ENCODE measurements around the gene ST8SIA1. TPM values are rescaled to one million over a fixed set of nuclear protein-coding genes. Genes with fewer than 3 reads are reported as not detected.

Gene ST8SIA1
- total and polyA plus RNA-seq, 2 of the 4 experiments (the other 2 are of a cell fraction), result not detected

DNA sequence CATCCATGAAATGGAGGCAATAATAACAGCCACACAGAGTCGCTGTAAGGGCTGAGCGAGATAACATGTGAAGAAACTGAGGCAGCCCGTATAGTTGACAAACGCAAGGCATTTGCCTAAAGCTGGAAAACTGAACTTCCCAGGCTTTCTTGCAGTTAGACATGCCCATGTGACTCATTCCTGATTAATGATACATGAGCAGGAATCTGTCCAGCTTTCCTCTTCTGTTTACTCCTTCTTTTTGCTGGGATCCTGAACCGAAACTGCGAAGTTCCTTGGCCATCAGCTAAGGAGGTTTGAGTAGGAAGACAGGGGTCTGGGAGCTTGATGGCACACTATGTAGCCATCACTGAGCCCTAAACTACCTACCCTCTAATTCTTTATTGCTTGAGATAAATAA is 52.2 kb downstream of the ST8SIA1 start:
- dilution Hi-C loops (cut with HindIII; ENCODE audit: low sequenced_read_pairs, unreplicated experiment) (no loop called here), in situ Hi-C loops (cut with MboI; ENCODE audit: low sequenced_read_pairs) (no loop called here), intact Hi-C loops (cut with micrococcal nuclease) (no loop called here)
- ChIA-PET POLR2A (ENCODE audit: unreplicated experiment) (no interaction called here), CTCF (interaction anchor here (0.9 kb wide), 1 partner anchor 401 kb away, joined by 5 read pairs; no protein-coding TSS in a partner anchor)
- H2AFZ ChIP-seq (replicated peaks; ENCODE audit: low read length, poor library complexity), result peak overlapping the region; percentile 76
- peak overlapping the region; percentile 57 for H4K5ac ChIP-seq (ENCODE audit: low read depth, low read length)
- peak overlapping the region; percentile 70 for H2BK5ac ChIP-seq (ENCODE audit: low read depth, low read length, poor library complexity, severe bottlenecking)
- DNase-seq (peak; percentile 86), ATAC-seq (ENCODE audit: low read depth) (peak; percentile 53)
- H2AK9ac ChIP-seq (replicated peaks; ENCODE audit: low read depth, low read length, poor library complexity), result no peak overlapping the region
- H3K4me3 ChIP-seq (ENCODE audit: insufficient read depth, low read depth, low read length), result no peak overlapping the region
- peak overlapping the region; percentile 83 for H2BK20ac ChIP-seq (ENCODE audit: low read depth, low read length)
- no peaks in the 10 kb centered on the region for H3K9me3 ChIP-seq (ENCODE audit: control insufficient read depth, insufficient read depth, low read length)
- H3K18ac ChIP-seq (ENCODE audit: low read depth, low read length), result peak overlapping the region; percentile 58
- H2AK5ac ChIP-seq (ENCODE audit: low read depth, low read length), result no peak overlapping the region
- H3K27me3 ChIP-seq (ENCODE audit: control insufficient read depth, insufficient read depth, low read length), result no peaks in the 10 kb centered on the region
- no peaks in the 10 kb centered on the region for H4K20me1 ChIP-seq (ENCODE audit: insufficient read depth, low read length)
- peak overlapping the region; percentile 73; the same call in 1 of the 2 replicates for H4K91ac ChIP-seq (ENCODE audit: insufficient read depth, low read depth, low read length)
- H2BK120ac ChIP-seq (ENCODE audit: low read depth, low read length), result peak overlapping the region; percentile 92
- H3K27ac ChIP-seq (ENCODE audit: insufficient read depth, low read length), result peak overlapping the region; percentile 67; the same call in 1 of the 2 replicates
- H3K4me1 ChIP-seq (ENCODE audit: control insufficient read depth, insufficient read depth, low read length), result peaks cover 9% of the 10 kb centered on the region
- H3K14ac ChIP-seq (replicated peaks; ENCODE audit: low read depth, low read length), result peak overlapping the region; percentile 30
- WGBS, 2 experiments (ENCODE audit: extremely low coverage in 2 of 2, insufficient read length in 1 of 2), result 100% methylated on average over 2 of the region's 6 CpGs; no CpG with 5 or more reads in 1 of the 2 experiments
- H3K56ac ChIP-seq (ENCODE audit: extremely low read depth, insufficient read depth, low read length), result no peak overlapping the region
- H3K4ac ChIP-seq (ENCODE audit: low read depth, low read length), result peak overlapping the region; percentile 62
- H3K4me2 ChIP-seq (ENCODE audit: low read depth, low read length), result peak overlapping the region; percentile 81
- H3K36me3 ChIP-seq (ENCODE audit: control insufficient read depth, insufficient read depth, low read length), result no peaks in the 10 kb centered on the region
- H3K23ac ChIP-seq (ENCODE audit: low read depth, low read length), result no peak overlapping the region
- H3K79me1 ChIP-seq (ENCODE audit: low read depth in 1 of 2, low read length in 2 of 2), result no peaks in the 10 kb centered on the region
- H4K8ac ChIP-seq (ENCODE audit: low read depth in 2 of 2, low read length in 2 of 2), result peak overlapping the region in 1 of 2 experiments; percentile 66; a peak in 2 of 4 replicates
- BruUV-seq (replicated peaks), result no TSS peak
- no peaks in the 10 kb centered on the region for H3K9me1 ChIP-seq (ENCODE audit: insufficient read depth, low read length)
- peak overlapping the region; percentile 66; the same call in 1 of the 3 replicates for H2BK15ac ChIP-seq (ENCODE audit: low read depth, low read length)
- TF ChIP-seq FOS (IDR thresholded peaks at IDR 0.05; ENCODE audit: low read depth, low read length) (no peak), ELK1 (IDR thresholded peaks at IDR 0.05; ENCODE audit: borderline replicate concordance, low read depth, low read length) (no peak), MAZ (IDR thresholded peaks at IDR 0.05; ENCODE audit: borderline replicate concordance, low read depth, low read length) (no peak)
- TF ChIP-seq, protein P1, sequence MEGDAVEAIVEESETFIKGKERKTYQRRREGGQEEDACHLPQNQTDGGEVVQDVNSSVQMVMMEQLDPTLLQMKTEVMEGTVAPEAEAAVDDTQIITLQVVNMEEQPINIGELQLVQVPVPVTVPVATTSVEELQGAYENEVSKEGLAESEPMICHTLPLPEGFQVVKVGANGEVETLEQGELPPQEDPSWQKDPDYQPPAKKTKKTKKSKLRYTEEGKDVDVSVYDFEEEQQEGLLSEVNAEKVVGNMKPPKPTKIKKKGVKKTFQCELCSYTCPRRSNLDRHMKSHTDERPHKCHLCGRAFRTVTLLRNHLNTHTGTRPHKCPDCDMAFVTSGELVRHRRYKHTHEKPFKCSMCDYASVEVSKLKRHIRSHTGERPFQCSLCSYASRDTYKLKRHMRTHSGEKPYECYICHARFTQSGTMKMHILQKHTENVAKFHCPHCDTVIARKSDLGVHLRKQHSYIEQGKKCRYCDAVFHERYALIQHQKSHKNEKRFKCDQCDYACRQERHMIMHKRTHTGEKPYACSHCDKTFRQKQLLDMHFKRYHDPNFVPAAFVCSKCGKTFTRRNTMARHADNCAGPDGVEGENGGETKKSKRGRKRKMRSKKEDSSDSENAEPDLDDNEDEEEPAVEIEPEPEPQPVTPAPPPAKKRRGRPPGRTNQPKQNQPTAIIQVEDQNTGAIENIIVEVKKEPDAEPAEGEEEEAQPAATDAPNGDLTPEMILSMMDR (conservative IDR thresholded peaks at IDR 0.05; ENCODE audit: low read depth, low read length), result no peak
- TF ChIP-seq, protein P2, sequence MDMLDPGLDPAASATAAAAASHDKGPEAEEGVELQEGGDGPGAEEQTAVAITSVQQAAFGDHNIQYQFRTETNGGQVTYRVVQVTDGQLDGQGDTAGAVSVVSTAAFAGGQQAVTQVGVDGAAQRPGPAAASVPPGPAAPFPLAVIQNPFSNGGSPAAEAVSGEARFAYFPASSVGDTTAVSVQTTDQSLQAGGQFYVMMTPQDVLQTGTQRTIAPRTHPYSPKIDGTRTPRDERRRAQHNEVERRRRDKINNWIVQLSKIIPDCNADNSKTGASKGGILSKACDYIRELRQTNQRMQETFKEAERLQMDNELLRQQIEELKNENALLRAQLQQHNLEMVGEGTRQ (IDR thresholded peaks at IDR 0.05; ENCODE audit: low read depth, low read length), result peak; percentile 90
- H3K9ac ChIP-seq (ENCODE audit: low read depth, low read length), result no peak overlapping the region
